HFF-Myc (cell line): ENCODE results near the gene KIF20B.

Source experiments
- DNase-seq: peaks from one replicate; pipeline ENCODE4 v3.0.0-alpha.2; 2011; ENCODE audit warnings: low read depth; ENCODE audit errors: extremely low read depth
- H3K4me3 ChIP-seq: replicated peaks from 2 replicates; pipeline ENCODE4 v1.5.1; 2011; ENCODE audit warnings: low read depth, mild to moderate bottlenecking, control low read depth, low read length
- CTCF ChIP-seq: IDR thresholded peaks from 2 replicates; pipeline ENCODE4 v1.5.1; 2012; ENCODE audit warnings: mild to moderate bottlenecking, low read depth, low read length, control low read depth; ENCODE audit errors: missing control alignments

Gene KIF20B

GRCh38 chr10:89734616-89735015 is 33.2 kb downstream of the KIF20B start:
- no peak for TF ChIP-seq CTCF
- no peak for DNase-seq
- H3K4me3 ChIP-seq, result no peak overlapping the region

- DNase-seq, result no peak
- H3K4me3 ChIP-seq, result no peak overlapping the region
- no peak for TF ChIP-seq CTCF
These were observed 37.3 kb downstream of the KIF20B start for GRCh38 chr10:89738551-89739209.

GRCh38 chr10:89741126-89741762 is 39.9 kb downstream of the KIF20B start:
- no peak for DNase-seq
- H3K4me3 ChIP-seq, result no peak overlapping the region
- TF ChIP-seq CTCF, result no peak

- peak; percentile 3 for DNase-seq
- no peak for TF ChIP-seq CTCF
- no peak overlapping the region for H3K4me3 ChIP-seq
These were observed 42.6 kb downstream of the KIF20B start for GRCh38 chr10:89744026-89744425.

- no peak for DNase-seq
- no peak for TF ChIP-seq CTCF
- H3K4me3 ChIP-seq, result no peak overlapping the region
These were observed 44.5 kb downstream of the KIF20B start for GRCh38 chr10:89745903-89746302.

GRCh38 chr10:89750441-89750840 is 49.1 kb downstream of the KIF20B start:
- no peak overlapping the region for H3K4me3 ChIP-seq
- no peak for TF ChIP-seq CTCF
- no peak for DNase-seq
